Stomach (tissue), 9 donors: ENCODE data around the gene FHL2. TPM values are rescaled to one million over a fixed set of nuclear protein-coding genes. Genes with fewer than 3 reads are reported as not detected.

Experiments used
- DNase-seq, 2 donors: peaks; one replicate each; pipeline versions ENCODE4 v3.0.0 to v3.0.0-alpha.2; 2013 to 2019
- H3K27ac ChIP-seq, 5 donors: fragments of 200-600 bp in 4 of 5; sonication (generic) in 4 of 5; one replicate each; pipeline ENCODE4 v1.5.1; 2013 to 2019; ENCODE audit warnings: mild to moderate bottlenecking in 1 of 5, moderate library complexity in 1 of 5
- H3K27me3 ChIP-seq, 3 donors: fragments of 200-600 bp; sonication (generic); one replicate each; pipeline ENCODE4 v1.5.1; 2017 to 2019; ENCODE audit warnings: mixed run types in 1 of 3
- H3K36me3 ChIP-seq, 4 donors: fragments of 200-600 bp; sonication (generic); 1 replicate in 3 of 4; 2 replicates in 1 of 4; pipeline ENCODE4 v1.5.1; 2016 to 2019
- H3K4me1 ChIP-seq, 4 donors: fragments of 200-600 bp; sonication (generic); one replicate each; pipeline ENCODE4 v1.5.1; 2016 to 2019
- H3K4me3 ChIP-seq, 4 donors: fragments of 200-600 bp; sonication (generic) in 3 of 4; one replicate each; pipeline ENCODE4 v1.5.1; 2016 to 2019; ENCODE audit warnings: mild to moderate bottlenecking in 1 of 4
- H3K9me3 ChIP-seq, 4 donors: fragments of 200-600 bp; sonication (generic); one replicate each; pipeline ENCODE4 v1.5.1; 2016 to 2019
- EP300 ChIP-seq: sonication (generic); formaldehyde crosslinking; IDR thresholded peaks from one replicate; pipeline ENCODE4 v1.6.1; 2017; ENCODE audit warnings: antibody characterized with exemption
- POLR2A ChIP-seq, 4 donors: fragments of 450-650 bp; IDR thresholded peaks; one replicate each; pipeline ENCODE4 v1.6.1; 2016; ENCODE audit warnings: antibody characterized with exemption in 4 of 4, control low read depth in 2 of 4, mild to moderate bottlenecking in 1 of 4, moderate library complexity in 1 of 4
- POLR2AphosphoS5 ChIP-seq, 3 donors: sonication (generic); formaldehyde crosslinking; IDR thresholded peaks; one replicate each; pipeline ENCODE4 v1.6.1; 2016; ENCODE audit warnings: antibody characterized with exemption in 3 of 3
- WGBS, 5 donors: extraction: QIAGEN DNeasy Blood & Tissue Kit in 3 of 5; methylation state at CpG; one replicate each; pipeline versions ENCODE4 v1.1.5 to v1.1.7; 2013 to 2018; 5-methylcytosine and 5-hydroxymethylcytosine counted together
- intact Hi-C: fragments of 100-400 bp; cut with DNase I; formaldehyde crosslinking; loops from one replicate; pipeline ENCODE4 v1.15.1; 2023; ENCODE audit warnings: low total_unique reads
- polyA plus RNA-seq, 3 donors: library from polyadenylated mRNA; stranded (reverse); fragments of 200-250 nt; gene quantifications; one replicate each; pipeline ENCODE4 v1.2.3, GENCODE V29; 2013
- total RNA-seq, 5 donors: library from RNA; depleted of rRNA; stranded (reverse); fragments of >200 nt; gene quantifications; one replicate each; pipeline versions ENCODE4 v1.1.0 to v1.2.3, GENCODE V29; 2014 to 2016
- TF ChIP-seq, protein P1 (sequence below), 7 experiments: fragments of 450-650 bp in 4 of 7; fragments of 200-600 bp in 3 of 7; sonication (generic) in 3 of 7; IDR thresholded peaks; one replicate each; pipeline ENCODE4 v1.5.1; 2016 to 2019; ENCODE audit warnings: antibody characterized with exemption in 7 of 7, control low read depth in 2 of 7, mild to moderate bottlenecking in 1 of 7
- donor health status: healthy with polysubstance abuse.
- donor health status: Bipolar disorder and iron deficiency.
- donor health status: healthy.

Gene FHL2
- total and polyA plus RNA-seq, 8 donors: 42.3 to 240 (median 61.9) TPM

GRCh38 chr2:105407946-105408743, 9.3 kb upstream of the FHL2 start:
- intact Hi-C loops: no loop called here
- no peak for DNase-seq
- H3K4me3 ChIP-seq: no peak overlapping the region
- H3K9me3 ChIP-seq: no peaks in the 10 kb centered on the region
- H3K27ac ChIP-seq: peak overlapping the region in 1 of 5 donors; percentile 52
- 82 to 90% (median 87%) methylated on average over 7 of the region's 7 CpGs for WGBS, 5 donors
- no peaks in the 10 kb centered on the region for H3K36me3 ChIP-seq
- TF ChIP-seq POLR2A (IDR thresholded peaks at IDR 0.05): no peak
- no peak for TF ChIP-seq POLR2AphosphoS5 (IDR thresholded peaks at IDR 0.05)
- TF ChIP-seq EP300: no peak
- TF ChIP-seq, protein P1, sequence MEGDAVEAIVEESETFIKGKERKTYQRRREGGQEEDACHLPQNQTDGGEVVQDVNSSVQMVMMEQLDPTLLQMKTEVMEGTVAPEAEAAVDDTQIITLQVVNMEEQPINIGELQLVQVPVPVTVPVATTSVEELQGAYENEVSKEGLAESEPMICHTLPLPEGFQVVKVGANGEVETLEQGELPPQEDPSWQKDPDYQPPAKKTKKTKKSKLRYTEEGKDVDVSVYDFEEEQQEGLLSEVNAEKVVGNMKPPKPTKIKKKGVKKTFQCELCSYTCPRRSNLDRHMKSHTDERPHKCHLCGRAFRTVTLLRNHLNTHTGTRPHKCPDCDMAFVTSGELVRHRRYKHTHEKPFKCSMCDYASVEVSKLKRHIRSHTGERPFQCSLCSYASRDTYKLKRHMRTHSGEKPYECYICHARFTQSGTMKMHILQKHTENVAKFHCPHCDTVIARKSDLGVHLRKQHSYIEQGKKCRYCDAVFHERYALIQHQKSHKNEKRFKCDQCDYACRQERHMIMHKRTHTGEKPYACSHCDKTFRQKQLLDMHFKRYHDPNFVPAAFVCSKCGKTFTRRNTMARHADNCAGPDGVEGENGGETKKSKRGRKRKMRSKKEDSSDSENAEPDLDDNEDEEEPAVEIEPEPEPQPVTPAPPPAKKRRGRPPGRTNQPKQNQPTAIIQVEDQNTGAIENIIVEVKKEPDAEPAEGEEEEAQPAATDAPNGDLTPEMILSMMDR (IDR thresholded peaks at IDR 0.05): no peak
- peaks cover 18 to 35% (median 28%) of the 10 kb centered on the region in 4 donors for H3K4me1 ChIP-seq
- no peaks in the 10 kb centered on the region for H3K27me3 ChIP-seq

DNA sequence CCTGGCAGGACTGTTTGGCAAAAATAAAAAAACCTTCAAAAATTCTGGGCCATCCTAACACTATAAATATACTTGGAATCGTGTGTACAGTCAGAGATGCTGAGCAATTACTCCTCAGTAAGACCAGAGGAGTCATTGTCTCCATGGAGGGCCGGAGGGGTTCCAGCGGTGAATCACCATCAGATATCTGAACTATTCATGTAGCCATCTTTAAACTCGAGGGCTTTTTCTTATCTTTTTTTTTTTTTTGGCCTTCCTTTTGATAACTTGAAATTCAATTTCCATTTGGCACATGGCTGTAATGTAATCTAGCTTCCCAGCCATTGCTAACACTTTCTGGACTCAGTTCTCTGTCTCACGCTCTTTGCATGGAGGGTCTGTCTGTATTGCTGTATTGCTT, 7.4 kb upstream of the FHL2 start:
- intact Hi-C loops: no loop called here
- 72 to 82% (median 77%) methylated on average over 5 of the region's 5 CpGs for WGBS, 5 donors
- no peak overlapping the region for H3K4me3 ChIP-seq

GRCh38 chr2:105405291-105405690, 6.4 kb upstream of the FHL2 start:
- intact Hi-C loops: no loop called here
- Histone ChIP-seq H3K4me3 (no peak overlapping the region), H3K27me3 (no peaks in the 10 kb centered on the region), H3K36me3 (no peaks in the 10 kb centered on the region), H3K4me1 (peaks cover 18 to 30% (median 24%) of the 10 kb centered on the region in 4 donors), H3K27ac (peak overlapping the region in 3 of 5 donors; percentile 53 to 67 (median 66)), H3K9me3 (no peaks in the 10 kb centered on the region)
- 67 to 86% (median 78%) methylated on average over 4 of the region's 4 CpGs for WGBS, 5 donors
- DNase-seq: no peak
- TF ChIP-seq EP300 (no peak), POLR2A (IDR thresholded peaks at IDR 0.05) (no peak), POLR2AphosphoS5 (IDR thresholded peaks at IDR 0.05) (no peak)
- TF ChIP-seq, protein P1 (IDR thresholded peaks at IDR 0.05): no peak

More for the DNA sequence above, 7.4 kb upstream of the FHL2 start:
- no peaks in the 10 kb centered on the region for H3K27me3 ChIP-seq
- peaks cover 18 to 37% (median 29%) of the 10 kb centered on the region in 4 donors for H3K4me1 ChIP-seq
- no peak for TF ChIP-seq POLR2A (IDR thresholded peaks at IDR 0.05)
- TF ChIP-seq EP300: no peak
- TF ChIP-seq, protein P1 (IDR thresholded peaks at IDR 0.05): no peak
- no peak for TF ChIP-seq POLR2AphosphoS5 (IDR thresholded peaks at IDR 0.05)
- H3K36me3 ChIP-seq: no peaks in the 10 kb centered on the region
- no peaks in the 10 kb centered on the region for H3K9me3 ChIP-seq
- H3K27ac ChIP-seq: no peak overlapping the region
- no peak for DNase-seq

GRCh38 chr2:105404736-105405135, 5.9 kb upstream of the FHL2 start:
- Histone ChIP-seq H3K27ac (peak overlapping the region in 4 of 5 donors; percentile 38 to 67 (median 60)), H3K36me3 (no peaks in the 10 kb centered on the region), H3K9me3 (no peaks in the 10 kb centered on the region), H3K4me3 (no peak overlapping the region), H3K27me3 (peaks cover 0 to 5% (median 0%) of the 10 kb centered on the region in 3 donors), H3K4me1 (peaks cover 13 to 25% (median 19%) of the 10 kb centered on the region in 4 donors)
- WGBS, 5 donors: 71 to 87% (median 77%) methylated on average over 3 of the region's 3 CpGs
- TF ChIP-seq, protein P1 (IDR thresholded peaks at IDR 0.05): no peak
- TF ChIP-seq EP300: no peak
- no peak for TF ChIP-seq POLR2A (IDR thresholded peaks at IDR 0.05)
- TF ChIP-seq POLR2AphosphoS5 (IDR thresholded peaks at IDR 0.05): no peak
- DNase-seq: no peak
- intact Hi-C loops: no loop called here
